ENCODE results near the gene TDRD1. TPM values are rescaled to one million over a fixed set of nuclear protein-coding genes. Genes with fewer than 3 reads are reported as not detected.

TDRD1 gene
- total RNA-seq, 5 donors from 2014 or later (not counting 1 experiment from before 2014, with no cell fraction given), result 0.12 to 0.38 (median 0.25) TPM; not detected in 1

GRCh38 chr10:114252092-114252491 is 72.9 kb downstream of the TDRD1 start:
- DNase-seq (no peak), ATAC-seq (replicated peaks in 1 of 4) (no peak)
- Histone ChIP-seq H3K4me1 (ENCODE audit: control insufficient read depth in 1 of 2, extremely low read depth in 1 of 2, insufficient read depth in 2 of 2, low read length in 2 of 2) (no peaks in the 10 kb centered on the region), H3K27ac (ENCODE audit: low read length) (no peak overlapping the region), H3K27me3 (replicated peaks in 1 of 2; ENCODE audit: control insufficient read depth in 2 of 2, extremely low read depth in 1 of 2, insufficient read depth in 2 of 2, low read length in 1 of 2) (peaks cover 0 to 19% of the 10 kb centered on the region in 2 experiments), H3K9me3 (no peaks in the 10 kb centered on the region), H3K4me3 (ENCODE audit: control insufficient read depth in 1 of 2, extremely low read depth in 1 of 2, low read length in 1 of 2) (no peak overlapping the region), H3K36me3 (ENCODE audit: control insufficient read depth in 2 of 2, extremely low read depth in 1 of 2, insufficient read depth in 1 of 2, low read length in 1 of 2) (no peaks in the 10 kb centered on the region)
- Mint-ChIP-seq H3K36me3 (no peaks in the 10 kb centered on the region), H3K27me3 (peaks cover 0 to 6% of the 10 kb centered on the region in 2 donors), H3K4me3 (no peak overlapping the region), H3K9me3 (no peaks in the 10 kb centered on the region), H3K27ac (no peak overlapping the region), H3K4me1 (no peaks in the 10 kb centered on the region)
- POLR2A ChIA-PET, result no interaction called here
- 100% methylated on average over 4 of the region's 5 CpGs for WGBS (ENCODE audit: insufficient coverage)
- CTCF ChIA-PET, result no interaction called here

GRCh38 chr10:114252883-114253282 is 73.7 kb downstream of the TDRD1 start:
- Histone ChIP-seq H3K4me3 (ENCODE audit: control insufficient read depth in 1 of 2, extremely low read depth in 1 of 2, low read length in 1 of 2) (no peak overlapping the region), H3K4me1 (ENCODE audit: control insufficient read depth in 1 of 2, extremely low read depth in 1 of 2, insufficient read depth in 2 of 2, low read length in 2 of 2) (no peaks in the 10 kb centered on the region), H3K27me3 (replicated peaks in 1 of 2; ENCODE audit: control insufficient read depth in 2 of 2, extremely low read depth in 1 of 2, insufficient read depth in 2 of 2, low read length in 1 of 2) (peaks cover 0 to 19% of the 10 kb centered on the region in 2 experiments), H3K27ac (ENCODE audit: low read length) (no peak overlapping the region), H3K36me3 (ENCODE audit: control insufficient read depth in 2 of 2, extremely low read depth in 1 of 2, insufficient read depth in 1 of 2, low read length in 1 of 2) (no peaks in the 10 kb centered on the region), H3K9me3 (no peaks in the 10 kb centered on the region)
- 100% methylated on average over 2 of the region's 7 CpGs for WGBS (ENCODE audit: insufficient coverage)
- no peak overlapping the region for H3K4me3 Mint-ChIP-seq
- DNase-seq (no peak), ATAC-seq (replicated peaks in 1 of 4) (no peak)
- H3K9me3 Mint-ChIP-seq, result no peaks in the 10 kb centered on the region
- H3K36me3 Mint-ChIP-seq, result no peaks in the 10 kb centered on the region
- no peak overlapping the region for H3K27ac Mint-ChIP-seq
- CTCF ChIA-PET, result no interaction called here
- peaks cover 0 to 6% of the 10 kb centered on the region in 2 donors for H3K27me3 Mint-ChIP-seq
- POLR2A ChIA-PET, result no interaction called here
- H3K4me1 Mint-ChIP-seq, result peaks cover 0 to 2% (median under 1%) of the 10 kb centered on the region in 3 donors

- peaks cover 6 to 13% (median 11%) of the 10 kb centered on the region in 3 donors for H3K4me1 Mint-ChIP-seq
- no peaks in the 10 kb centered on the region for H3K36me3 Mint-ChIP-seq
- POLR2A ChIA-PET, result no interaction called here
- CTCF ChIA-PET, result no interaction called here
- ATAC-seq (replicated peaks in 1 of 4) (no peak), DNase-seq (no peak)
- H3K27ac Mint-ChIP-seq, result no peak overlapping the region
- H3K9me3 Mint-ChIP-seq, result no peaks in the 10 kb centered on the region
- no peaks in the 10 kb centered on the region for H3K4me1 ChIP-seq (ENCODE audit: control insufficient read depth in 1 of 2, extremely low read depth in 1 of 2, insufficient read depth in 2 of 2, low read length in 2 of 2)
- H3K36me3 ChIP-seq (ENCODE audit: control insufficient read depth in 2 of 2, extremely low read depth in 1 of 2, insufficient read depth in 1 of 2, low read length in 1 of 2), result no peaks in the 10 kb centered on the region
- H3K4me3 Mint-ChIP-seq, result no peak overlapping the region
- H3K27me3 ChIP-seq (replicated peaks in 1 of 2; ENCODE audit: control insufficient read depth in 2 of 2, extremely low read depth in 1 of 2, insufficient read depth in 2 of 2, low read length in 1 of 2), result peaks cover 0 to 19% of the 10 kb centered on the region in 2 experiments
- no peaks in the 10 kb centered on the region for H3K9me3 ChIP-seq
- H3K4me3 ChIP-seq (ENCODE audit: control insufficient read depth in 1 of 2, extremely low read depth in 1 of 2, low read length in 1 of 2), result no peak overlapping the region
- no CpG with 5 or more reads among the region's 1 CpG for WGBS (ENCODE audit: insufficient coverage)
- H3K27ac ChIP-seq (ENCODE audit: low read length), result no peak overlapping the region
- H3K27me3 Mint-ChIP-seq, result peaks cover 0 to 6% of the 10 kb centered on the region in 2 donors
Measured at GRCh38 chr10:114255227-114255626, 76.1 kb downstream of the TDRD1 start.

GRCh38 chr10:114256008-114256765 is 77.0 kb downstream of the TDRD1 start:
- Mint-ChIP-seq H3K27ac (no peak overlapping the region), H3K36me3 (no peaks in the 10 kb centered on the region), H3K27me3 (peaks cover 0 to 2% of the 10 kb centered on the region in 2 donors), H3K4me1 (peaks cover 6 to 13% (median 11%) of the 10 kb centered on the region in 3 donors), H3K4me3 (no peak overlapping the region), H3K9me3 (no peaks in the 10 kb centered on the region)
- ChIA-PET CTCF (no interaction called here), POLR2A (no interaction called here)
- 92% methylated on average over 5 of the region's 12 CpGs for WGBS (ENCODE audit: insufficient coverage)
- Histone ChIP-seq H3K4me3 (ENCODE audit: control insufficient read depth in 1 of 2, extremely low read depth in 1 of 2, low read length in 1 of 2) (no peak overlapping the region), H3K9me3 (no peaks in the 10 kb centered on the region), H3K27me3 (replicated peaks in 1 of 2; ENCODE audit: control insufficient read depth in 2 of 2, extremely low read depth in 1 of 2, insufficient read depth in 2 of 2, low read length in 1 of 2) (peaks cover 0 to 13% of the 10 kb centered on the region in 2 experiments), H3K4me1 (ENCODE audit: control insufficient read depth in 1 of 2, extremely low read depth in 1 of 2, insufficient read depth in 2 of 2, low read length in 2 of 2) (no peaks in the 10 kb centered on the region), H3K36me3 (ENCODE audit: control insufficient read depth in 2 of 2, extremely low read depth in 1 of 2, insufficient read depth in 1 of 2, low read length in 1 of 2) (no peaks in the 10 kb centered on the region), H3K27ac (ENCODE audit: low read length) (no peak overlapping the region)
- no peak for ATAC-seq (replicated peaks in 1 of 4)
- no peak for DNase-seq

GRCh38 chr10:114256822-114257221 is 77.7 kb downstream of the TDRD1 start:
- no peaks in the 10 kb centered on the region for H3K4me1 ChIP-seq (ENCODE audit: control insufficient read depth in 1 of 2, extremely low read depth in 1 of 2, insufficient read depth in 2 of 2, low read length in 2 of 2)
- ATAC-seq (replicated peaks in 1 of 4) (no peak), DNase-seq (no peak)
- ChIA-PET CTCF (no interaction called here), POLR2A (no interaction called here)
- H3K36me3 ChIP-seq (ENCODE audit: control insufficient read depth in 2 of 2, extremely low read depth in 1 of 2, insufficient read depth in 1 of 2, low read length in 1 of 2), result no peaks in the 10 kb centered on the region
- Mint-ChIP-seq H3K9me3 (no peaks in the 10 kb centered on the region), H3K4me1 (peaks cover 6 to 13% (median 11%) of the 10 kb centered on the region in 3 donors), H3K36me3 (no peaks in the 10 kb centered on the region), H3K27ac (no peak overlapping the region), H3K4me3 (no peak overlapping the region), H3K27me3 (no peaks in the 10 kb centered on the region)
- H3K27ac ChIP-seq (ENCODE audit: low read length), result no peak overlapping the region
- H3K4me3 ChIP-seq (ENCODE audit: control insufficient read depth in 1 of 2, extremely low read depth in 1 of 2, low read length in 1 of 2), result no peak overlapping the region
- H3K9me3 ChIP-seq, result no peaks in the 10 kb centered on the region
- 100% methylated on average over 2 of the region's 3 CpGs for WGBS (ENCODE audit: insufficient coverage)
- peaks cover 0 to 10% of the 10 kb centered on the region in 2 experiments for H3K27me3 ChIP-seq (replicated peaks in 1 of 2; ENCODE audit: control insufficient read depth in 2 of 2, extremely low read depth in 1 of 2, insufficient read depth in 2 of 2, low read length in 1 of 2)

GRCh38 chr10:114257498-114257897 is 78.3 kb downstream of the TDRD1 start:
- Histone ChIP-seq H3K4me3 (ENCODE audit: control insufficient read depth in 1 of 2, extremely low read depth in 1 of 2, low read length in 1 of 2) (no peak overlapping the region), H3K4me1 (ENCODE audit: control insufficient read depth in 1 of 2, extremely low read depth in 1 of 2, insufficient read depth in 2 of 2, low read length in 2 of 2) (no peaks in the 10 kb centered on the region), H3K9me3 (no peaks in the 10 kb centered on the region), H3K27me3 (replicated peaks in 1 of 2; ENCODE audit: control insufficient read depth in 2 of 2, extremely low read depth in 1 of 2, insufficient read depth in 2 of 2, low read length in 1 of 2) (peaks cover 0 to 10% of the 10 kb centered on the region in 2 experiments), H3K27ac (ENCODE audit: low read length) (no peak overlapping the region), H3K36me3 (ENCODE audit: control insufficient read depth in 2 of 2, extremely low read depth in 1 of 2, insufficient read depth in 1 of 2, low read length in 1 of 2) (no peaks in the 10 kb centered on the region)
- ATAC-seq (replicated peaks in 1 of 4) (no peak), DNase-seq (no peak)
- Mint-ChIP-seq H3K9me3 (no peaks in the 10 kb centered on the region), H3K4me1 (peaks cover 6 to 13% (median 11%) of the 10 kb centered on the region in 3 donors), H3K27me3 (no peaks in the 10 kb centered on the region), H3K27ac (peak overlapping the region in 1 of 2 donors; percentile 59), H3K36me3 (no peaks in the 10 kb centered on the region), H3K4me3 (no peak overlapping the region)
- 67% methylated on average over 1 of the region's 3 CpGs for WGBS (ENCODE audit: insufficient coverage)
- ChIA-PET POLR2A (no interaction called here), CTCF (no interaction called here)

Measured in T-cell (primary cell).